ENCODE measurements around the gene SCNN1B.
"Not testable (repeated sequence)": the region's sequence is repeated elsewhere in the genome, so short reads cannot be mapped to it uniquely, and the experiment has no call there.

The SCNN1B gene

GRCh38 chr16:23302045-23302956, at the start of gene SCNN1B:
SCNN1B (plus strand) TSS chr16:23302302; CDS start chr16:23348600, 46,298 bp downstream.
- H3K4me3 ChIP-seq (ENCODE audit: low read depth, low read length), result no peak within 1 kb of the TSS
- no peak for TF ChIP-seq CTCF (IDR thresholded peaks at IDR 0.05; ENCODE audit: low read depth, low read length)

GRCh38 chr16:23252310-23252709, 49.8 kb upstream of the SCNN1B start:
- TF ChIP-seq CTCF (IDR thresholded peaks at IDR 0.05; ENCODE audit: low read depth, low read length), result no peak
- no peak overlapping the region for H3K4me3 ChIP-seq (ENCODE audit: low read depth, low read length)

- not testable (repeated sequence) for H3K4me3 ChIP-seq (ENCODE audit: low read depth, low read length)
Measured at GRCh38 chr16:23253650-23254049, 48.5 kb upstream of the SCNN1B start.

GRCh38 chr16:23254338-23254737, 47.8 kb upstream of the SCNN1B start:
- H3K4me3 ChIP-seq (ENCODE audit: low read depth, low read length), result no peak overlapping the region
- no peak for TF ChIP-seq CTCF (IDR thresholded peaks at IDR 0.05; ENCODE audit: low read depth, low read length)

- TF ChIP-seq CTCF (IDR thresholded peaks at IDR 0.05; ENCODE audit: low read depth, low read length), result no peak
- H3K4me3 ChIP-seq (ENCODE audit: low read depth, low read length), result no peak overlapping the region
Measured at GRCh38 chr16:23255000-23255399, 47.1 kb upstream of the SCNN1B start.

GRCh38 chr16:23256440-23256839, 45.7 kb upstream of the SCNN1B start:
- H3K4me3 ChIP-seq (ENCODE audit: low read depth, low read length), result no peak overlapping the region
- TF ChIP-seq CTCF (IDR thresholded peaks at IDR 0.05; ENCODE audit: low read depth, low read length), result no peak

- no peak for TF ChIP-seq CTCF (IDR thresholded peaks at IDR 0.05; ENCODE audit: low read depth, low read length)
- no peak overlapping the region for H3K4me3 ChIP-seq (ENCODE audit: low read depth, low read length)
Measured at GRCh38 chr16:23257682-23258081, 44.4 kb upstream of the SCNN1B start.

- H3K4me3 ChIP-seq (ENCODE audit: low read depth, low read length), result no peak overlapping the region
- TF ChIP-seq CTCF (IDR thresholded peaks at IDR 0.05; ENCODE audit: low read depth, low read length), result no peak
Measured at GRCh38 chr16:23258919-23259237, 43.2 kb upstream of the SCNN1B start.
